Measurements from ENCODE around the gene IST1.
"Not testable (repeated sequence)": the region's sequence is repeated elsewhere in the genome, so short reads cannot be mapped to it uniquely, and the experiment has no call there.

Gene IST1

GRCh38 chr16:71855937-71856662 is 39.2 kb upstream of the IST1 start:
- H3K4me3 ChIP-seq (ENCODE audit: low read length), result no peak overlapping the region
- H3K9ac ChIP-seq (ENCODE audit: low read length), result no peak overlapping the region
- peaks cover 38% of the 10 kb centered on the region for H3K4me1 ChIP-seq (ENCODE audit: control insufficient read depth, insufficient read depth, low read length)
- no peaks in the 10 kb centered on the region for H3K27me3 ChIP-seq (replicated peaks; ENCODE audit: control insufficient read depth, insufficient read depth, low read length)
- no peaks in the 10 kb centered on the region for H3K9me3 ChIP-seq (ENCODE audit: control insufficient read depth, low read length)
- no peak for DNase-seq (ENCODE audit: low read depth)
- H3K36me3 ChIP-seq (ENCODE audit: control insufficient read depth, insufficient read depth, low read length, severe bottlenecking), result peaks cover 24% of the 10 kb centered on the region

GRCh38 chr16:71859762-71860521 is 35.4 kb upstream of the IST1 start:
- H3K9ac ChIP-seq (ENCODE audit: low read length), result no peak overlapping the region
- no peaks in the 10 kb centered on the region for H3K9me3 ChIP-seq (ENCODE audit: control insufficient read depth, low read length)
- peaks cover 56% of the 10 kb centered on the region for H3K36me3 ChIP-seq (ENCODE audit: control insufficient read depth, insufficient read depth, low read length, severe bottlenecking)
- no peaks in the 10 kb centered on the region for H3K27me3 ChIP-seq (replicated peaks; ENCODE audit: control insufficient read depth, insufficient read depth, low read length)
- DNase-seq (ENCODE audit: low read depth), result no peak
- no peak overlapping the region for H3K4me3 ChIP-seq (ENCODE audit: low read length)
- peaks cover 11% of the 10 kb centered on the region for H3K4me1 ChIP-seq (ENCODE audit: control insufficient read depth, insufficient read depth, low read length)

- no peak for DNase-seq (ENCODE audit: low read depth)
- Histone ChIP-seq H3K9ac (ENCODE audit: low read length) (no peak overlapping the region), H3K36me3 (ENCODE audit: control insufficient read depth, insufficient read depth, low read length, severe bottlenecking) (peaks cover 63% of the 10 kb centered on the region), H3K27me3 (replicated peaks; ENCODE audit: control insufficient read depth, insufficient read depth, low read length) (no peaks in the 10 kb centered on the region), H3K9me3 (ENCODE audit: control insufficient read depth, low read length) (no peaks in the 10 kb centered on the region), H3K4me3 (ENCODE audit: low read length) (no peak overlapping the region), H3K4me1 (ENCODE audit: control insufficient read depth, insufficient read depth, low read length) (peaks cover 2% of the 10 kb centered on the region)
Measured at GRCh38 chr16:71863995-71864394, 31.3 kb upstream of the IST1 start.

GRCh38 chr16:71865173-71865863 is 30.0 kb upstream of the IST1 start:
- Histone ChIP-seq H3K27me3 (replicated peaks; ENCODE audit: control insufficient read depth, insufficient read depth, low read length) (no peaks in the 10 kb centered on the region), H3K4me3 (ENCODE audit: low read length) (no peak overlapping the region), H3K9ac (ENCODE audit: low read length) (no peak overlapping the region), H3K9me3 (ENCODE audit: control insufficient read depth, low read length) (no peaks in the 10 kb centered on the region), H3K4me1 (ENCODE audit: control insufficient read depth, insufficient read depth, low read length) (no peaks in the 10 kb centered on the region), H3K36me3 (ENCODE audit: control insufficient read depth, insufficient read depth, low read length, severe bottlenecking) (peaks cover 64% of the 10 kb centered on the region)
- DNase-seq (ENCODE audit: low read depth), result no peak

- not testable (repeated sequence) for H3K27me3 ChIP-seq (replicated peaks; ENCODE audit: control insufficient read depth, insufficient read depth, low read length); DNase-seq (ENCODE audit: low read depth); H3K9ac ChIP-seq (ENCODE audit: low read length); H3K4me1 ChIP-seq (ENCODE audit: control insufficient read depth, insufficient read depth, low read length); H3K9me3 ChIP-seq (ENCODE audit: control insufficient read depth, low read length); H3K4me3 ChIP-seq (ENCODE audit: low read length)
- H3K36me3 ChIP-seq (ENCODE audit: control insufficient read depth, insufficient read depth, low read length, severe bottlenecking), result peaks cover 50% of the 10 kb centered on the region
Measured at GRCh38 chr16:71867175-71867574, 28.2 kb upstream of the IST1 start.

- Histone ChIP-seq H3K9ac (ENCODE audit: low read length) (no peak overlapping the region), H3K4me3 (ENCODE audit: low read length) (no peak overlapping the region), H3K9me3 (ENCODE audit: control insufficient read depth, low read length) (no peaks in the 10 kb centered on the region), H3K4me1 (ENCODE audit: control insufficient read depth, insufficient read depth, low read length) (no peaks in the 10 kb centered on the region), H3K36me3 (ENCODE audit: control insufficient read depth, insufficient read depth, low read length, severe bottlenecking) (peaks cover 44% of the 10 kb centered on the region), H3K27me3 (replicated peaks; ENCODE audit: control insufficient read depth, insufficient read depth, low read length) (no peaks in the 10 kb centered on the region)
- no peak for DNase-seq (ENCODE audit: low read depth)
Measured at GRCh38 chr16:71867939-71868338, 27.4 kb upstream of the IST1 start.

- peaks cover 35% of the 10 kb centered on the region for H3K36me3 ChIP-seq (ENCODE audit: control insufficient read depth, insufficient read depth, low read length, severe bottlenecking)
- H3K27me3 ChIP-seq (replicated peaks; ENCODE audit: control insufficient read depth, insufficient read depth, low read length), result no peaks in the 10 kb centered on the region
- no peak for DNase-seq (ENCODE audit: low read depth)
- no peak overlapping the region for H3K4me3 ChIP-seq (ENCODE audit: low read length)
- no peaks in the 10 kb centered on the region for H3K9me3 ChIP-seq (ENCODE audit: control insufficient read depth, low read length)
- no peak overlapping the region for H3K9ac ChIP-seq (ENCODE audit: low read length)
- H3K4me1 ChIP-seq (ENCODE audit: control insufficient read depth, insufficient read depth, low read length), result no peaks in the 10 kb centered on the region
Measured at GRCh38 chr16:71869089-71869488, 26.2 kb upstream of the IST1 start.

GRCh38 chr16:71870818-71871217 is 24.5 kb upstream of the IST1 start:
- peaks cover 26% of the 10 kb centered on the region for H3K36me3 ChIP-seq (ENCODE audit: control insufficient read depth, insufficient read depth, low read length, severe bottlenecking)
- H3K27me3 ChIP-seq (replicated peaks; ENCODE audit: control insufficient read depth, insufficient read depth, low read length), result no peaks in the 10 kb centered on the region

GRCh38 chr16:71873199-71873598 is 22.1 kb upstream of the IST1 start:
- H3K9ac ChIP-seq (ENCODE audit: low read length), result no peak overlapping the region
- H3K9me3 ChIP-seq (ENCODE audit: control insufficient read depth, low read length), result no peaks in the 10 kb centered on the region
- H3K27me3 ChIP-seq (replicated peaks; ENCODE audit: control insufficient read depth, insufficient read depth, low read length), result no peaks in the 10 kb centered on the region
- DNase-seq (ENCODE audit: low read depth), result no peak
- no peaks in the 10 kb centered on the region for H3K4me1 ChIP-seq (ENCODE audit: control insufficient read depth, insufficient read depth, low read length)
- H3K36me3 ChIP-seq (ENCODE audit: control insufficient read depth, insufficient read depth, low read length, severe bottlenecking), result peaks cover 28% of the 10 kb centered on the region
- no peak overlapping the region for H3K4me3 ChIP-seq (ENCODE audit: low read length)

More at GRCh38 chr16:71870818-71871217, 24.5 kb upstream of the IST1 start:
- DNase-seq (ENCODE audit: low read depth), result no peak
- H3K9me3 ChIP-seq (ENCODE audit: control insufficient read depth, low read length), result no peaks in the 10 kb centered on the region
- H3K4me3 ChIP-seq (ENCODE audit: low read length), result no peak overlapping the region
- no peaks in the 10 kb centered on the region for H3K4me1 ChIP-seq (ENCODE audit: control insufficient read depth, insufficient read depth, low read length)
- no peak overlapping the region for H3K9ac ChIP-seq (ENCODE audit: low read length)

- peaks cover 42% of the 10 kb centered on the region for H3K36me3 ChIP-seq (ENCODE audit: control insufficient read depth, insufficient read depth, low read length, severe bottlenecking)
- no peak overlapping the region for H3K4me3 ChIP-seq (ENCODE audit: low read length)
- peaks cover 7% of the 10 kb centered on the region for H3K4me1 ChIP-seq (ENCODE audit: control insufficient read depth, insufficient read depth, low read length)
- no peak overlapping the region for H3K9ac ChIP-seq (ENCODE audit: low read length)
- no peaks in the 10 kb centered on the region for H3K9me3 ChIP-seq (ENCODE audit: control insufficient read depth, low read length)
- no peaks in the 10 kb centered on the region for H3K27me3 ChIP-seq (replicated peaks; ENCODE audit: control insufficient read depth, insufficient read depth, low read length)
- no peak for DNase-seq (ENCODE audit: low read depth)
Measured at GRCh38 chr16:71878911-71879310, 16.4 kb upstream of the IST1 start.

- no peaks in the 10 kb centered on the region for H3K9me3 ChIP-seq (ENCODE audit: control insufficient read depth, low read length)
- H3K9ac ChIP-seq (ENCODE audit: low read length), result no peak overlapping the region
- H3K4me3 ChIP-seq (ENCODE audit: low read length), result no peak overlapping the region
- H3K36me3 ChIP-seq (ENCODE audit: control insufficient read depth, insufficient read depth, low read length, severe bottlenecking), result peaks cover 37% of the 10 kb centered on the region
- peaks cover 10% of the 10 kb centered on the region for H3K4me1 ChIP-seq (ENCODE audit: control insufficient read depth, insufficient read depth, low read length)
- no peaks in the 10 kb centered on the region for H3K27me3 ChIP-seq (replicated peaks; ENCODE audit: control insufficient read depth, insufficient read depth, low read length)
- no peak for DNase-seq (ENCODE audit: low read depth)
Measured at GRCh38 chr16:71880176-71880575, 15.2 kb upstream of the IST1 start.

Measured in adipocyte (in vitro differentiated cells).